Activated effector memory CD4-positive, alpha-beta T cell treated with anti-CD3 and anti-CD28 coated beads, Interleukin-2, amount 50 U/mL, for 16 hours (primary cell): Measurements from ENCODE around the gene RORC.

Experiments
- DNase-seq: peaks from one replicate; pipeline ENCODE4 v3.0.0-alpha.2; 2020

RORC gene

DNA sequence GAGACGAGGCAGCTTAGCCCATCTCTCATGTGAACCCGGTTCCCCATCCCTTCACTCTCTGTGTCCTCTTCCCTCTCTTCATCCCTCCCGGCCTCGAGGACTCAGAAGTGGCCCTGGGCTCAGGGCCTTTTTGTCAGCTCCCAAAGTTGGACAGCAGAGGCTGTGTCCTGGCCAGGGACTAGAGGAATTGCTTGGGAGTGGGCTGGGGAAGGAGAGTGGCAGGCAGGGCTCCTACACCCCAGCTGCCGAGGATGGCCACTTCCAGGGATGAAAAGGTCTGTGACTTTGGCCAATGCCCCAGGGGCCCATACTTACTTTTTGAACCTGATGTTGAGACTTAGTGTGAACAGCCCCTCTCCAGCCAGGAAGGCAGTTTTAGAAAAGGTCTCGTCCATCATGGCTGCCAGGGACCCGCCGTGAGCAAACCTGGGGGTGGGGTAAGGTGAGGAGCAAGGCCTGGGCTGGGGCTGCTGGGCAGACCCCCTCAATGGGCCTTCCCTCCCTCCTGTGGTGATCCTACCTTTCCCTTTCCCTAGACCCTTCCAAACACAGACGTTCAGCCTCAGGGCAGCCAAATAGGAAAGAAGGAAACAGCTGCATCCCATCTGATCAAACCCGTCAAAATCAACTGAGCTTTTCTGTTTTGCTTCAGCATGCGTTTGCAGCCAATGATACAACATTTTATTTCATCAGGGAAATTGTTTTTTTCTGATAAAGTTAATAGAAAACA, 16.4 kb upstream of the RORC start:
- DNase-seq = no peak

DNA sequence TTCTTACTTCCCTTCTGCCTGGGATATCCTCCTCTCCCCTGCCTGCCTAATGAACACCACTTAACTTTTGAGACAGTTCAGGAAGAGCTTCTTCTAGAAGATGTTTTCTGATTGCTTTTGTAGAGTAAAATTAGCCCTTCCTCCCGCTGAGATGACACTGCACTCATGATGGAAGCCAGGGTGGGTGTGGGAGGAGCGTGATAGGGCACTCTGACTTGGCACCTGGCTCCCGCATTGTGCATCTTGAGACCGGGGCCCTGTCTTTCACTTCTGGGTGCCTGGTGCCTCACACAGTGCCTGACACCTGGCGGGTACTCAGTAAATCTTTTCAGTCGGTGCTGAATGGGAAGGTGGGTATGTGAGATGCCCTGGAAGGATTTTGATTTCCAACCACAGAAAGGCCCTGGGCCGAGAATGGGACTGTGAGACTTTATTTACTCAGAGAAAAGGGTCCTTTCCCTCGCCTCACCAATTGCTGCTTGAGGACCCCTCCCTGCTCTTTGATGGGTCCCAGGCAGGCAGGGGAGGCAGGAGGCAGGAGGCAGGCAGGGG, 15.2 kb upstream of the RORC start:
- DNase-seq = peak; percentile 62

DNA sequence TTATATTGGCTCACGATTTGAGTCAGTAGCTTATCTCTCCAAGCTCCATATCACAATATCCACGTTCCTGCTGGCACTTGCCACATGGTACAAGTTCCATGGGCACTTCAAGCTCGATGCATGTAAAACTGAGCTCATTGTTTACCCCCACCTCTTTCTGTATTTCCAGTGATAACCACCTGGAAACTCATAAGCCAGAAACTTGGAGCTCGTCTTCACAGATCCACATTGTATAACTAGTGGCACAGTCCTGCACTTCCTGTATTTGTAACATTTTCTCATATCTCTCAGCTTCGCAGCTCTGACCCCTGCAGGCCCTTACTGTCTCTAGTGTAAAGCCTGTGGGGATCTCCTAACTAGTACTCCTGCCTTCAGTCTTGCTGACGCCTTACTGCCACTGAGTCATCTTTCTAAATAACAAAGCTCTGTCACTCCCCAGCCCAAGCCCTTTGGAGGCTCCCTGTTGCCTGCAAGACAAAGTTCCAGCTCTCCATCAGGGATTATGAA, 14.5 kb upstream of the RORC start:
- DNase-seq = peak; percentile 60

DNA sequence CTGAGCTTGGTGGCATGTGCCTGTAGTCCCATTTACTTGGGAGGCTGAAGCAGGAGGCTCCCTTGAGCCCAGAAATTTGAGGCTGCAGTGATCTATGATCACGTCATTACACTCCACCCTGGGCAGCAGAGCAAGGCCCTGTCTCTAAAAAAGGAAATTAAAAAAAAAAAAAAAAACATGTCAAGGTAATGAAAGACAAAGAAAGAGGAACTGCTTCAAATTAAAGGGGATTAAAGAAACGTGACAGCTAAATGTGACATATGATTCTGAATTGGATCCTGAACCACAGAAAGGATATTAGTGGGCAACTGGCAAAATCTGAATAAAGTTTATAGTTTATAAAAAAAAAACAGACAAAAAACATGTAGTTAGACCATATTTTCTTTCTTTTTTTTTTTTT, 11.8 kb upstream of the RORC start:
- no peak for DNase-seq

DNA sequence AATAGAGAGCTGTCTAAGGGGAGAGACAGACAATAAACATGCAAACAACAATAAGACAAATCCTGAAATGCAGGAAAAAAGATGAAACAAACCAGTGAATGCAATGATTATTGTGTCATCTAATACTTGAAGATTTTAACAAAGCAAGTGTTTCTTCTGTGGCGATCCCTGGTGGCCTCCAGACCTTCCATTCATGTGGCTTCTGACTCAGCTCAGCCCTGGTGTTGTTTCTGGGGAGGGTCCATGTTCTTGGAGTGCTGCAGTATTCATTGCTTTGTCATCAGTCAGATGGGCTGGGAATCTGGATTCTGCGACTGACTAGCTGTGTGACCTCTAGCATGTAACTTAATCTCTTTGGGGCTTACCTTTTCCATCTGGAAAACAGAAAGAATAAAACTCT, 9.5 kb upstream of the RORC start:
- no peak for DNase-seq

DNA sequence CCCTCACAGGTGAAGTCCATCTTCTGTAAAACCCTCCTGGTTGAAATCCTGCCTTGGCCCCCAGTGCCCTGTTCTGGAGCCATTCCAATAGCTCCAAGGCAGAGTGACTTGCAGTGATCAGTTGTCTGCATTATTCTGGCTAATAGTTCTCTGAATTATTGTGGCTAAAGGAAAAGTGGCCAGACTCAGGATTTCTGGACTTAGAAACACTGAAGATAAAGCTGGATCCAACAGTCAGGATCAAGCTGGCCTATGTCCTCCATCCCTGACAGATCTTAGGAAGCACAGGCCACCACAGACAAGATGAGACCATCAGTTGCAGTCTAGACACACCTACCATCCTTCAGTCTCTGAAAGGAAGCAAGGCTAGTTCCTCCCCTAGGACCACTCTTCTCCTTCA, 8.8 kb upstream of the RORC start:
- DNase-seq = no peak

DNA sequence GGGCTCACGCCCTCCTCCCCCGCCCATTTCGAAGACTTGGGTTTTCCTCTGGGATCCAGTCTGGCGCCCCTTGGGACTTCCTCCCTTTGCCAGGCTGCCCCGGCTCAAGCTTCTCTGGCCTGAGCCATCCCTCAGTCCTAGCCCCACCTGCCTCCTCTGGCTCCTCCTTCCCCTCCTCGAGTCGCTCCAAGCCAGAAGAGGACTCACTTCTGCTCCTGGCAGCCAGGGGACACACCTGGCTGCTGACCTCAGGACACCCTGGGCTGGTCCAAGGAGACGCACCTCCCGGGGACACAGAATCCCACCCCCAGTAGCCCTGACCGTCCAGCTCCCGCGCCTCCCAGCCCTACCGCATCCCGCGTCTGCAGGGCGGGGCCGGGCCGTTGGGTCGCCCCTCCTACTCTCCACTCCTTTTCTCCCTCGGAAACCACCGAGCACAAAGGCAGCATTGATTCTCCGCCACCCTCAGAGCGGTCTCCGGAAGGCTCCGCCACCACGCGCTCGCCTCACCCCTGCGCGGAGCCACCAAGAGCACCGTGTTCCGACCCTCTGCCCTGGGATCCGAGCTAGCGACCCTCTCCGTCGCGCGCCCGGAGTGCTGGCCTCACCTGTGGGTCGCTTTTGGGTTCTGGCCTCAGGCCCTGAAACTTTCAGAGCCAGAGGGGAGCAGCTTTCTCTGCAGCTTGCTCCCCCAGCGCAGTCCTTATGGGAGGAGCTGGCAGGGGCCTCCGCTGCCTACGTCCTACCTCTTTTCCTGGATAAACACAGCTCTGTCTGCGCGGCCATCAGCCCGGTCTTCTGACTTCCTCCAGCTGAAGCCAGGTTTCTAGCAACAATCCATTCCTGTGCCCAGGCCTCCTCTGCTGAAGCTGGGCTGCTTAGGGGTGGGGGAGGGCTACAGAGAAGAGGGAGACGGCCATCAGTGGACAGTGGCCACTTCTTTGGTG, 8.1 kb upstream of the RORC start, which contains the start of gene C2CD4D:
Gene C2CD4D, minus strand, starts transcription at position 364 of the 947 bp plus-strand sequence. CDS start 831 bp downstream, outside the sequence.
- peak; percentile 90 for DNase-seq

DNA sequence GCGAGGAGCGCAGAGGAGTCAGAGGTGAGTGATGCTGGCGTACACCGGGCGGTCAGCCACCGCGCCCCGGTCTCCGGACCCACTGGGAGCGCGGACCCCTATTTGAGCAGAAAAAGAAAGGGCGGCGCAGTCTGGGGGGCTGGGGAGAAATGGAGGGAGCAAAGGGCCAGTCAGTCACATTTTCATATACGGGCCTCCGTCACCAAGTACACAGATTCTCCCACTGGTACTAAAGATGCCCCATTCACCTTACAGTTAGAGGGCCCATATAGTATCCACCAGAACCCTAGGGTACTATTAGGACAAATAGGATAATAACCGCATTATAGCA, 7.4 kb upstream of the RORC start:
- no peak for DNase-seq

DNA sequence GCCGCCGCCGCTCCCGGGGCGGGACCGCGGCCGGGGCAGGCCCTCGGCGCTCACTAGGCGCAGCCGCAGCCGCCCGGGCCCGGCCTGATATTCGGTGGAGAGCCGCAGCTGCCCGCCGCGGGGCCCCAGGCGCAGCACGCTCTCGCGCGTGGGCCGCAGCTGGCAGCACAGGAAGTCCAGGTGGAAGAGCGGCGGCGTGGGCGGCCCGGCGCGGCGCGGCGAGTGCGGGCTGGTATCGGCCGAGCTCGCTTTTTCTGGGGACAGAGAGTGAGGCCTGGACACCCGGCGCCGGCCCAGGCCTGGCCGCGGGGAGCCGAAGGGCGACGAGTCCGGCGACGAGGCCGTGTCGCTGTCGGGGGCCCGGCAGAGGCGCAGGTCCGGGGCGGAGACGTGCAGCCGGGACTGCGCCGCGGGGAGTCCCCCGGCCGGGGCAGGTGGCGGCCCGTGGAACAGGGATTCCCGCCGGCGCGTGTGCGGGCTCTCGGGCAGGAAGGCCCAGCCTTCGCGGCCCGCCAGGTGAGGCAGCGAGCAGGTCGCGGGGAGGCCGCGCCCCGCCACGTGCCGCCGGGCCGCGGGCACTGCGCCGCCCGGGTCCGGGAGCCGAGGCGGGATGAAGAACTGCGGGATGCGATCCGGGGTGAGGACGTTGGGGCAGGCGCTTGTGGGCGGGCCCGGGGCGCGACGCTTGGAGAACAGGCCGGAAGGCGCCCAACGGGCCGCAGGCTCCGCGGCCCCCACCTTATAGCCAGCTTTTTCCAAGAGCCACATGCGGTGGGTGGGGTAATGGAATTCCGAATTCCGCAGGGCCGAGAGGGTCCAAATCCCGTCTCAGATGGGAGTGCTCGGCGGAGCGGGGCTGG, 6.8 kb upstream of the RORC start:
- peak; percentile 83 for DNase-seq

DNA sequence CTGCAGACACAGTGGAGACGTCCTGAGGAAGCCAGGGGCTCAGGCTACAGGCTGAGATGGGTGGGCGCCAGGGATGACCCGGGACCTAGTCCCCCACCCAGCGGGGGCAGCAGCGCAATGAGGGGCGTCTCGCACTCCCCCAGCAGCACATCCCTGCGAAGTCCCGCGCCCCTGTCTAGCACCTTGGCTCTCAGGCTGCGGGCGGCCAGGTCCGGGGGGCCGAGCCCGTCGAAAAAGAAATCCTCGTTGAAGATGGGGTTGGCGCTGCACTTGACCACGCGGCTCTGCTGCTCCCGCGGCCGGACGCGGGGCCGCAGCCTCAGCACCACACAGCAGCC, 6.3 kb upstream of the RORC start:
- peak; percentile 66 for DNase-seq

DNA sequence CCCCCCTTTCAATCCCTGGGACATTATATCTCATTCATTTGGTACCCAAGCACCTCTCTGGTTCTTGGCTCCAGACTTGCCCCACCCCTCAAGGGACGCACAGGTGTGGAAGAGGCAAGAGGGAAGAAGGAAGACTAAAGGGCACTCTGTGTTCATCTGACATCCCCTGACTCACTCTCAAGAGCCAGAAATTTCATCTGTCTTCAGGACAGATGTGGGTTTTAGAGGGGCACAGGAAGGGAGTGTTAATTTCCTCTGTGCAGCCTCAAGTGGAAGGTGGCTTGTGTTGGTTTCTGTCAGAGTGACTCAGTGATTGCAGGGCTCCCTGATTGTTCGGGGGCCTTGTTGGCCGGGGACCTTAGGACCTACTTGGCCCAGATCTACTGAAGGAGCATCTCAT, 5.6 kb upstream of the RORC start:
- peak; percentile 73 for DNase-seq

DNA sequence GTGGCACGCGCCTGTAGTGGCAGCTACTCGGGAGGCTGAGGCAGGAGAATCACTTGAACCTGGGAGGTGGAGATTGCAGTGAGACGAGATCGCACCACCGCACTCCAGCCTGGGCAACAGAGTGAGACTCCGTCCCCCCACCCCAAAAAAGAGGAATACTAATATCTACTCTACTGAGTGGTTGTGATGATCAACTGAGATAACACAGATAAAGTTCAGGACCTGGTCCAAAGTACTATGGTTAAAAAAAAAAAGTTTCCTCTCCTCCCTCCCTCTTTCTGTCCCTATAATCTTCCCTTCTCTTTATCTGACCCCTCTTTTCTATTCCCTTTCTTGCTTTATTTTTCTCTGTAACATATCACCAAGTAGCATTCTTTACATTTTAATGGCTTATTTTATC, 4.0 kb upstream of the RORC start:
- DNase-seq = no peak

DNA sequence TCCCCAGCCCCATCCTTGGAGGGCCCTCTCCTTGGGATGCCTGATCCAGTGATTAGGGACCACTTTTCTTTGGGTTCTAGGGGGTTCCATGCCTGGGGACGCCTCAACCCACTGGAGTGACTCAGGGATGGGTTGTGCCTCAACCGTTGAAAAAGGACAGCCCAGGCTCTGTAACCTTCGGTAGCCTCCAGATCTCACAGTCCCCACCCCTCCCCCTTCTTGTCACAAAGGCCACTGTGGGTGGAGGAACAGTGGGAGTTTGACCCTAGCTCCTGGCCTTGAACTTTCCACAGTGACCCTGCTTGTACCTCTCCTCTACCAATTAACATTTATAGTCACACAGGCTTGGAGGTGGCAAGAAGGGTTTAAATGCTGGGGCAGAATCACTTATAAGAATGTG, 2.6 kb upstream of the RORC start:
- DNase-seq = no peak

DNA sequence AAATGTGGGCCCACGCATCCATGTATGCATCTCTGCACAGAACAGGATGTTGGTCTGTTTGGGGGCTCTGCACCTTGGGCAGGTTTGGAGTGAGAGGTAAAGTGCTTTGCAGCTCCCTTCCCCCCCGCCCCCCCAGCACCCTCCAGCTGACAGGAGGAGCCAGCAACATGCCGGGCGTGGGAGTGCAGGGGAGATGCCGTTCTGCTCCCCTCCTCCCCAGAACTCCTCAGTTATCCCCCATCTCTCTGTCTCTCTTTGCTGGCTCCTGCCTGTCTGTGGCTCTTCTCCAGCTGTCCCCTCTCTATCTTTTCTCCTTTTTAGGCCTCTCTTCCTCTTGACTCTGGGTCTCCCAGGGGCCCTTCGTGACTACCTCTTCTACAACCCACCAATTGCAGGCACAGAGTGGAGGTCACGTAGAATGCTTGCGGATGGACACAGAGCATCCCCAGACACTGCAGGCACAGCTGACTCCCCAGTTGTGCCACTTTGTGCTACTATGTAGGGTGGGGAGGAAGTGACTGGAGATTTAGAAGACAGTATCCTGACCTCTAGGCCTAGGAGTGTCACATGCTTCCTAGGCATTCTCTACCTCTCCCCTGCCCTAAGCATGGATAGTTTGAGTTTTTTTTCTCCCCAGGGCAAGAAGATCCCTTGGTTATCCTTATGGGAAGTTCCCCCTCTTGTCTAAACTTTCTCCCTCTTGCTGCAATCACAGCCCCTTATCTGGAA, 1.7 kb upstream of the RORC start:
- no peak for DNase-seq

DNA sequence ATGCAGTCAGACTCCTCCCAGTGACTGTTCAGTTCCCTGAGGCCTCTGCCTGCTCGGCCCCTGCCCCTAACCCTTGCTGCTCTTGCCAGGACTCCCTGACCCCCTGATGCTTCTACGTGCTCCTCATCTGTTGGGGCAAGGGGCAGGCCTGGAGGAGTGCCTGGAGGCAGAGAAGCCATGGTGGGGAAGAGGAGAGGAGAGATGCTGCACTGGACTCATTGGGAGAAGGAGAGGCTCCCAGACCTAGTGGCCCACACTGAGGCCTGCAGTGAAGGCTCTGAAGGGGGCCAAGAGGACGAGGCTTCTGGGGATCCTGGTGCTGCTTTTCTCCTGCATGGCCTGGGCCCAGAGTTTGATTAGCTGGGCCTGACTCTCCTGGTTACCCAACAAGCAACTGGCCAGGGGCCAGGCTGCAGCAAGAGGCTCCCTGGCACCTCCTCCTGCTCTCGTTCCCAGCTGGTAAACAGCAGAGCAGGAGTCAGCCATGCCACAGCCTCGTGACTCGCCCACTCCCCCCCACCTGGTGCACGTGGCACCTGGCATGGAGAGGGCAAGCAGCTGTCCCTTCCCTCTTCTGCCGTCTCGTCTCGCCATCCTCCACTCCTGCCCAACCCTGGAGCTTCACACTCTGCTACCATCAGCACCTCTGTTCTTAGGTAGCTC, 847 bp upstream of the RORC start:
- DNase-seq = no peak

DNA sequence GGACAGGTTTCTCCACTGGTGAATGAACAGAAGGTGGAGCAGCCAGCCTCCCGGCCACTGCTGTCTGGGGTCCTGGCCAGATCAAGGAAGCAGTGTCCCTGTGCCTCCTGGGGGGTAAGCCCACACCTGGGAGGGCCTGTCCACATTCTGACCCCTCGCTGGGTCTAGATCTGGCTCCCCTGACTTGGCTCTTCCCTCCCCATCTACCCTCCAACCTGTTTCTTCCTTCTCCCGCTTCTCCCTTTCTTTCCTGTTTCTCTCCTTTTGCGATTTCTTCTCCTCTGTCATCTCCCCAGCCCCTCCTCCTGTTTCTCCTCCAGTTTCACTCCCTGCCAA, 378 bp downstream of the RORC start:
- DNase-seq = no peak

DNA sequence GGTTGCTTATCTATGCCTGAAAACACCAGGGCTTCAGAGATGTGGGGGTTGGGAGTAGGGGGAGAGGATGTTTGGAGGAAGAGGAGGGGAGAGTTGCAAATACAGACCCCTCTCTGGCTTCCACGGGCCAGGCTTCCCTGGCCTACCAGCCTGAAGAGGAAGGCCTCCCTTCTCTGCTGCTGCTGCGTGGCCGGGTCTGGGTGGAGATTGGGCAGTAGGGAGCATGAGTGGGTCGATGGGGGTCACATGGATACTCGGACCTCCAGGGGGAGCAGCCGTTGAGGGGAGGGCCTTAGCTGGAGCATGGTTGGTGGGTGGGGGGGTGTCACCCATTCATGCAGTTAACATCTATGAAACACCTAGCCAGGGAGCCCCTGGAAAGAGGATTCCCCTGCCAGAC, 1.5 kb downstream of the RORC start:
- DNase-seq = no peak

DNA sequence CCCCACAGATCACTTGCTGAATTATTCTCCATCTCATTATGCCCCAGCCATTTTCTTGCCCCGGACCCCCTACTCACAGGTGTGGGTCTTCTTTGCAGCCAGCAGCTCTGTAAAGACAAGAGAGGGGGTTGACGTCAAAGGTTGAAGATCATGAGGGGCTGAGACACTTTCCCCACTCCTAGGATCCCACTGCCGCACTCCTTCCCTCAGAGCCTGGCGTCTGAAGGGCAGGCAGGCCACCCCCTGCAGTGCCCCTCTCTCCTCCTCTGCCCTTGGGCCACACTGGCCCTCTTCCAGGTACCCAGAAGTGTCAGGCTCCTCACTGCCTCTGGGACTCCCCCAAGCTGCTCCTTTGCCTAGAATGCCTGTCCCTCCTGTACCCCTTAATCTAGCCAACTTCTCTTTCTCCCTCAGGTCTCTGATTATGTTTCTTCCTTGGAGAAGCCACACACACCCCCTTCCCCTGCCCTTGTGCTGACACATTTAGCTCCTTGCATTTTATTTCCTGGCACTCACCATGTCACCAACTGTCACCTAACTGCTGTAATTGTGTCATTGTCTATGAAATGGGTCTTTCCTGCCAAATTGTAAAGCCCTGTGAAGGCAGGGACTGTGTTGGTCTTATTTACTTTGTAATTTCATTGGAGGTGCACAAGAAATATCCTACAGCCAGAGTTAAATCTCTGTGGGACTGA, 2.1 kb downstream of the RORC start:
- no peak for DNase-seq

DNA sequence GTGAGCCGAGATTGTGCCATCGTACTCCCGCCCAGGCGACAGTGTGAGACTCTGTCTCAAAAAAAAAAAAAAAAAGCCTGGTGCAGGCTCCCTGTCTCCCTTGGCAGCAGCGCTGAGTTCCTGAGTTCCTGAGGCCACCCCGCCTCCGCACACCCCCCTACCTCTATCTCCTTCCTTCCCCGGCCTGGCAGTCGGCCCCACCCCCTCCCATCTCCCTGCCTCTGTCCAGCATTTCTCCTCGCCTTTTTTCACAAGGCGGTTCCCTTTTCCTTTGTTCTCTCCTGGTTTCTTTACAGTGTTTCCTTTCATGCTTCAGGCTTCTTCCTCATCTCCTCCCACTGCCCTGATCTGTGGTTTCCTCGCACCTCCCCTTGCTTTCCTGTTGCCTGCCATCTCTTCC, 2.7 kb downstream of the RORC start:
- DNase-seq = no peak

DNA sequence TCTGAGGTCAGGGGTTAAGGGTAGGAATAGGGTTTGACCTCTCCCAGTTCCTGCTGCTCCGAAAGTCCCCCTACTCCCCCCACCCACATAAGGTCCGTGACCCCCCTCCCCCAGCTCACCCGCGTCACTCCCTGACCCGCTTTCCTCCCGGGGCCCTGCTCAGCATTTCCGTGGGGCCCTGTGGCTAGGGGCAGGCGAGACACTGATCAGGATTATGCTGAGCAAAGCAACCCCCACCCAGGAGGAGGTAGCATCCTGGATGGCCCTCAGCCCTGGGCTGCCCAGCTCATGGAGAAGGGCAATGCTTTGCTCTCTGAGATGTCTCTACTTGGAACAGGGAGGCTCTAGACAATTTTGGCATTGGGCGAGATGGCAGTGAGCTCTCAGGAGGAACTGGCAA, 3.7 kb downstream of the RORC start:
- peak; percentile 72 for DNase-seq
